ENCODE results near the gene SKOR1.

SKOR1 gene

DNA sequence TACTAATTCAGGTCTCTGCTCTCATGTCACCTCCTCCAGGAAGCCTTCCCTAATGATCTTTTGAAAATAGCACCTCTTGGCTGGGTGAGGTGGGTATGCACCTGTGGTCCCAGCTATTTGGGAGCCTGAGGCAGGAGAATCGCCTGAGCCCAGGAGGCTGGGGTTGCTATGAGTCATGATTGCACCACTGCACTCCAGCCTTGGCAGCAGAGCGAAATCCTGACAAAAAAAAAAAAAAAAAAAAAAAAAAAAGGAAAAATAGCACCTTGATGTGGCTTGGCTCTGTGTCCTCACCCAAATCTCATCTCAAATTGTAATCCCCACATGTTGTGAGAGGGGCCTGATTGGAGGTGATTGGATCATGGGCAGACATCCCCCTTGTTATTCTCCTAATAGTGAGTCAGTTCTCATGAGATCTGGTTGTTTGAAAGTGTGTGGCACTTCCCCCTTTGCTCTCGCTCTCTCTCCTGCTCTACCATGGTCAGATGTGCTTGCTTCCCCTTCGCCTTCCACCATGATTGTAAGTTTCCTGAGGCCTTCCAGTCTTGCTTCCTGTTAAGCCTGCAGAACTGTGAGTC, 25.8 kb downstream of the SKOR1 start:
- Histone ChIP-seq H3K9me3 (ENCODE audit: control insufficient read depth in 2 of 2, low read length in 2 of 2) (no peaks in the 10 kb centered on the region), H3K27ac (ENCODE audit: low read depth in 2 of 2, low read length in 2 of 2) (no peak overlapping the region), H3K4me3 (ENCODE audit: low read length in 2 of 2) (no peak overlapping the region), H3K27me3 (ENCODE audit: control insufficient read depth in 2 of 2, insufficient read depth in 2 of 2, low read length in 2 of 2) (no peaks in the 10 kb centered on the region), H3K4me1 (ENCODE audit: control insufficient read depth in 2 of 2, insufficient read depth in 2 of 2, low read length in 2 of 2) (no peaks in the 10 kb centered on the region), H3K9ac (ENCODE audit: low read depth in 1 of 2, low read length in 2 of 2) (no peak overlapping the region), H3K36me3 (ENCODE audit: control insufficient read depth in 2 of 2, insufficient read depth in 2 of 2, low read length in 2 of 2) (no peaks in the 10 kb centered on the region)

DNA sequence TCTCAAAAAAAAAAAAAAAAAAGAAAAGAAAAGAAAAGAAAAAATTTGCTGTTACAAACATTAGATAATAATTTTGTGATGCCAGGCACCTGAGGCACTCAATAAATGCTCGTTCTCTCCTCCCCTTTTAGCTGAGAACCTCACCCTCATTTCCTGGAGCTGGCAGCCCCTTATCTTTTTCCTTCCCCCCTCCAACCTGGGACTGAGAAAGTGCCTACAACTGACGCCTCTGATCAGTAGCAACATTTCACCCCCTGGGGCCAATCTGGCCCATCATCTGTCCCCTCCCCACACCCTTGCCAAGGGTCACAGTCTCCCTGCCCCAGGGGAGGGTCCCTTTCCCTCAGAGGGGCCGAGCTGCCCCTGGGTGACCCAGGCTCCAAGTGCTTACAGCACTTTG, 27.1 kb downstream of the SKOR1 start:
- no peaks in the 10 kb centered on the region for H3K9me3 ChIP-seq (ENCODE audit: control insufficient read depth in 2 of 2, low read length in 2 of 2)
- H3K4me3 ChIP-seq (ENCODE audit: low read length in 2 of 2) = no peak overlapping the region
- H3K27me3 ChIP-seq (ENCODE audit: control insufficient read depth in 2 of 2, insufficient read depth in 2 of 2, low read length in 2 of 2) = no peaks in the 10 kb centered on the region
- no peak overlapping the region for H3K9ac ChIP-seq (ENCODE audit: low read depth in 1 of 2, low read length in 2 of 2)
- no peaks in the 10 kb centered on the region for H3K36me3 ChIP-seq (ENCODE audit: control insufficient read depth in 2 of 2, insufficient read depth in 2 of 2, low read length in 2 of 2)
- H3K4me1 ChIP-seq (ENCODE audit: control insufficient read depth in 2 of 2, insufficient read depth in 2 of 2, low read length in 2 of 2) = no peaks in the 10 kb centered on the region
- H3K27ac ChIP-seq (ENCODE audit: low read depth in 2 of 2, low read length in 2 of 2) = no peak overlapping the region

DNA sequence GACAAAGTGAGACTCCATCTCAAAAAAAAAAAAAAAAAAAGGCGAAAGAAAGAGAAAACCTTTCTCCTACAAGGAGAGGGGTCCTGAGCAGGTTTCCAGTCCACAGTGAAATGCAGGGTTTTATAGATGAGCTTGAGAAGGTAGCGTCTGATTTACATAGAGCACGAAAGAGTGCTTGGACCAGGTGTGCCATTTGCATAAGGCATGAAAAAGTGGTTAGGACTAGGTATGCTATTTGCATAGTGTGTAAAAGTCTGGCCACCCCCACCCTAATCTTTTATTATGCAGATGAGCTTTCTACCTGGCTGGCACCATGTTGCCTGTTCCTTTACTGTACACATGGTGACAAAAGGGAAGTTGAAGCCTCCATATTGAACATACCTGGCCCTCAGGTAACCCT, 28.1 kb downstream of the SKOR1 start:
- no peaks in the 10 kb centered on the region for H3K36me3 ChIP-seq (ENCODE audit: control insufficient read depth in 2 of 2, insufficient read depth in 2 of 2, low read length in 2 of 2)
- no peak overlapping the region for H3K9ac ChIP-seq (ENCODE audit: low read depth in 1 of 2, low read length in 2 of 2)
- no peaks in the 10 kb centered on the region for H3K27me3 ChIP-seq (ENCODE audit: control insufficient read depth in 2 of 2, insufficient read depth in 2 of 2, low read length in 2 of 2)
- H3K4me1 ChIP-seq (ENCODE audit: control insufficient read depth in 2 of 2, insufficient read depth in 2 of 2, low read length in 2 of 2) = no peaks in the 10 kb centered on the region
- no peak overlapping the region for H3K4me3 ChIP-seq (ENCODE audit: low read length in 2 of 2)
- no peaks in the 10 kb centered on the region for H3K9me3 ChIP-seq (ENCODE audit: control insufficient read depth in 2 of 2, low read length in 2 of 2)
- no peak overlapping the region for H3K27ac ChIP-seq (ENCODE audit: low read depth in 2 of 2, low read length in 2 of 2)

- H3K4me1 ChIP-seq (ENCODE audit: control insufficient read depth in 2 of 2, insufficient read depth in 2 of 2, low read length in 2 of 2) = no peaks in the 10 kb centered on the region
- H3K36me3 ChIP-seq (ENCODE audit: control insufficient read depth in 2 of 2, insufficient read depth in 2 of 2, low read length in 2 of 2) = no peaks in the 10 kb centered on the region
- H3K27ac ChIP-seq (ENCODE audit: low read depth in 2 of 2, low read length in 2 of 2) = no peak overlapping the region
- no peaks in the 10 kb centered on the region for H3K9me3 ChIP-seq (ENCODE audit: control insufficient read depth in 2 of 2, low read length in 2 of 2)
- no peak overlapping the region for H3K4me3 ChIP-seq (ENCODE audit: low read length in 2 of 2)
- no peaks in the 10 kb centered on the region for H3K27me3 ChIP-seq (ENCODE audit: control insufficient read depth in 2 of 2, insufficient read depth in 2 of 2, low read length in 2 of 2)
- no peak overlapping the region for H3K9ac ChIP-seq (ENCODE audit: low read depth in 1 of 2, low read length in 2 of 2)
Measured at GRCh38 chr15:67854358-67854757, 29.0 kb downstream of the SKOR1 start.

GRCh38 chr15:67855842-67856241, 30.5 kb downstream of the SKOR1 start:
- Histone ChIP-seq H3K4me1 (ENCODE audit: control insufficient read depth in 2 of 2, insufficient read depth in 2 of 2, low read length in 2 of 2) (no peaks in the 10 kb centered on the region), H3K9me3 (ENCODE audit: control insufficient read depth in 2 of 2, low read length in 2 of 2) (no peaks in the 10 kb centered on the region), H3K9ac (ENCODE audit: low read depth in 1 of 2, low read length in 2 of 2) (no peak overlapping the region), H3K27me3 (ENCODE audit: control insufficient read depth in 2 of 2, insufficient read depth in 2 of 2, low read length in 2 of 2) (no peaks in the 10 kb centered on the region), H3K4me3 (ENCODE audit: low read length in 2 of 2) (no peak overlapping the region), H3K36me3 (ENCODE audit: control insufficient read depth in 2 of 2, insufficient read depth in 2 of 2, low read length in 2 of 2) (no peaks in the 10 kb centered on the region), H3K27ac (ENCODE audit: low read depth in 2 of 2, low read length in 2 of 2) (no peak overlapping the region)

GRCh38 chr15:67857220-67857619, 31.9 kb downstream of the SKOR1 start:
- Histone ChIP-seq H3K9me3 (ENCODE audit: control insufficient read depth in 2 of 2, low read length in 2 of 2) (no peaks in the 10 kb centered on the region), H3K27ac (ENCODE audit: low read depth in 2 of 2, low read length in 2 of 2) (no peak overlapping the region), H3K9ac (ENCODE audit: low read depth in 1 of 2, low read length in 2 of 2) (no peak overlapping the region), H3K4me1 (ENCODE audit: control insufficient read depth in 2 of 2, insufficient read depth in 2 of 2, low read length in 2 of 2) (no peaks in the 10 kb centered on the region), H3K4me3 (ENCODE audit: low read length in 2 of 2) (no peak overlapping the region), H3K36me3 (ENCODE audit: control insufficient read depth in 2 of 2, insufficient read depth in 2 of 2, low read length in 2 of 2) (no peaks in the 10 kb centered on the region), H3K27me3 (ENCODE audit: control insufficient read depth in 2 of 2, insufficient read depth in 2 of 2, low read length in 2 of 2) (no peaks in the 10 kb centered on the region)

- H3K9ac ChIP-seq (ENCODE audit: low read depth in 1 of 2, low read length in 2 of 2) = no peak overlapping the region
- no peaks in the 10 kb centered on the region for H3K9me3 ChIP-seq (ENCODE audit: control insufficient read depth in 2 of 2, low read length in 2 of 2)
- no peak overlapping the region for H3K27ac ChIP-seq (ENCODE audit: low read depth in 2 of 2, low read length in 2 of 2)
- H3K4me3 ChIP-seq (ENCODE audit: low read length in 2 of 2) = no peak overlapping the region
- no peaks in the 10 kb centered on the region for H3K36me3 ChIP-seq (ENCODE audit: control insufficient read depth in 2 of 2, insufficient read depth in 2 of 2, low read length in 2 of 2)
- peaks cover 8% of the 10 kb centered on the region in 2 donors for H3K4me1 ChIP-seq (ENCODE audit: control insufficient read depth in 2 of 2, insufficient read depth in 2 of 2, low read length in 2 of 2)
- no peaks in the 10 kb centered on the region for H3K27me3 ChIP-seq (ENCODE audit: control insufficient read depth in 2 of 2, insufficient read depth in 2 of 2, low read length in 2 of 2)
Measured at GRCh38 chr15:67859331-67859946, 34.1 kb downstream of the SKOR1 start.

DNA sequence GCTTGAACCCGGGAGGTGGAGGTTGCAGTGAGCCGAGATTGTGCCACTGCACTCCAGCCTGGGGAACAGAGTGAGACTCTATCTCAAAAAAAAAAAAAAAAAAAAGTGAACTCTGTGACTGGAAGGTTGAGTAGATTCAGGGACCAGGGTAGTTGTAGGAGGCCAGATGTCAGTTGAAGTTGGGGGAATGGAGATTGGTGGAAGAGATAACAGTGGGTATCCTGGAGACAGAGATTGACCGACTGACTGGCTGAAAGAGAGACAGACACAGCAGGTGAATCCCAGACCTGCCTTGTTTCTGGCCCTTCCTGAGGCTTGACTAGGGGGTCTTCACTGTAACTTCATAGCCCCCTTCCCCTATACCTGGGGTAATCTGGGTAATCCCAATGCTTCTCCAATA, 36.7 kb downstream of the SKOR1 start:
- Histone ChIP-seq H3K4me3 (ENCODE audit: low read length in 2 of 2) (no peak overlapping the region), H3K27ac (ENCODE audit: low read depth in 2 of 2, low read length in 2 of 2) (no peak overlapping the region), H3K4me1 (ENCODE audit: control insufficient read depth in 2 of 2, insufficient read depth in 2 of 2, low read length in 2 of 2) (peaks cover 8% of the 10 kb centered on the region in 2 donors), H3K9ac (ENCODE audit: low read depth in 1 of 2, low read length in 2 of 2) (no peak overlapping the region), H3K36me3 (ENCODE audit: control insufficient read depth in 2 of 2, insufficient read depth in 2 of 2, low read length in 2 of 2) (no peaks in the 10 kb centered on the region), H3K27me3 (ENCODE audit: control insufficient read depth in 2 of 2, insufficient read depth in 2 of 2, low read length in 2 of 2) (no peaks in the 10 kb centered on the region), H3K9me3 (ENCODE audit: control insufficient read depth in 2 of 2, low read length in 2 of 2) (no peaks in the 10 kb centered on the region)

DNA sequence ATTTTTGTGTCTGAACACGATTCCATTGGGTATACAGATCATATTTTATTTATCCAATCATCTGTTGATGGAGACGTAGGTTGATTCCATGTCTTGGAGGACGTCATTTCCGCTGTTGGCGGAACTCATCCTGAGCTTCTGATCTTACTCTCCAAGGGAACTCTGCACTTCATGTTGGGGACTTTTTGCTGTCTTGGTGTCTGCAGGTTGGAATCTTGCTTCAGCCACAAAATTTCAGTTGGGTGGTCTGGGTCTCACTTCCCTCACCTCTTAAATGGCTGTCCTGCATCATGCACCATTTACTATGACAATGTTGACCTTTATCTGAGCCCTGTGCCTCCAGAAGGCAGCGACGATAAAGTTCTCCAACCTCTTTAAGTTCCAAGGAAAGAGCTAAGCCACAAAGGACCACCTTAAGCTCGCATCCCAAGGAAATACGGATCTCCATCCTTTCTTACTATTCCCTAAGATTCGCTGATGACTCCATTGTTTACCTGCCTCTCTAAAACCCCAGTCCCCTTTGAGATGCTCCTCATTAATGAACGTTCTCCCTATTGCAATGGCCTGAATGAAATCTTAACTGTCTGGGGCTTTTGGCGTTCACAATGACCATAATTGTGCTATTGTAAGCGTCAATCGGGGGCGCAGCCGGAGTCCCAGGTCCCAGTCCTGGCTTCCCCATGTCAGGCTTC, 37.6 kb downstream of the SKOR1 start:
- Histone ChIP-seq H3K36me3 (ENCODE audit: control insufficient read depth in 2 of 2, insufficient read depth in 2 of 2, low read length in 2 of 2) (no peaks in the 10 kb centered on the region), H3K4me1 (ENCODE audit: control insufficient read depth in 2 of 2, insufficient read depth in 2 of 2, low read length in 2 of 2) (peaks cover 8% of the 10 kb centered on the region in 2 donors), H3K27me3 (ENCODE audit: control insufficient read depth in 2 of 2, insufficient read depth in 2 of 2, low read length in 2 of 2) (no peaks in the 10 kb centered on the region), H3K9ac (ENCODE audit: low read depth in 1 of 2, low read length in 2 of 2) (peak overlapping the region; percentile 41 to 55), H3K9me3 (ENCODE audit: control insufficient read depth in 2 of 2, low read length in 2 of 2) (no peaks in the 10 kb centered on the region), H3K4me3 (ENCODE audit: low read length in 2 of 2) (peak overlapping the region; percentile 22 to 73), H3K27ac (ENCODE audit: low read depth in 2 of 2, low read length in 2 of 2) (no peak overlapping the region)

GRCh38 chr15:67863442-67863987, 38.2 kb downstream of the SKOR1 start:
- Histone ChIP-seq H3K9me3 (ENCODE audit: control insufficient read depth in 2 of 2, low read length in 2 of 2) (no peaks in the 10 kb centered on the region), H3K27ac (ENCODE audit: low read depth in 2 of 2, low read length in 2 of 2) (no peak overlapping the region), H3K27me3 (ENCODE audit: control insufficient read depth in 2 of 2, insufficient read depth in 2 of 2, low read length in 2 of 2) (no peaks in the 10 kb centered on the region), H3K4me3 (ENCODE audit: low read length in 2 of 2) (peak overlapping the region; percentile 68 to 73), H3K36me3 (ENCODE audit: control insufficient read depth in 2 of 2, insufficient read depth in 2 of 2, low read length in 2 of 2) (no peaks in the 10 kb centered on the region), H3K9ac (ENCODE audit: low read depth in 1 of 2, low read length in 2 of 2) (peak overlapping the region; percentile 41 to 55), H3K4me1 (ENCODE audit: control insufficient read depth in 2 of 2, insufficient read depth in 2 of 2, low read length in 2 of 2) (peaks cover 8% of the 10 kb centered on the region in 2 donors)

Data from mucosa of rectum (tissue), 2 donors.